ENCODE measurements around the gene AGBL4. TPM values are rescaled to one million over a fixed set of nuclear protein-coding genes. Genes with fewer than 3 reads are reported as not detected.

AGBL4 gene
- total RNA-seq, 6 experiments from 2014 or later, result 0.06 to 1.8 (median 0.93) TPM

- no peak overlapping the region for H3K27ac ChIP-seq
- no peaks in the 10 kb centered on the region for H3K27me3 ChIP-seq
- intact Hi-C loops (cut with DNase I), result no loop called here
- WGBS (ENCODE audit: insufficient coverage, low coverage, low lambda C conversion rate, missing lambda C conversion rate), result 73% methylated on average over 2 of the region's 2 CpGs
- peaks cover 0 to 5% (median 0%) of the 10 kb centered on the region in 4 donors for H3K4me1 ChIP-seq
- no peak overlapping the region for H3K4me3 ChIP-seq
- TF ChIP-seq CTCF (IDR thresholded peaks at IDR 0.05) (no peak), POLR2A (IDR thresholded peaks at IDR 0.05) (no peak)
- no peaks in the 10 kb centered on the region for H3K36me3 ChIP-seq
- no peak for DNase-seq
- no peak for ATAC-seq
- H3K9me3 ChIP-seq, result no peaks in the 10 kb centered on the region
These were observed 1251.5 kb downstream of the AGBL4 start for GRCh38 chr1:48772211-48772610.

- no peak overlapping the region for H3K4me3 ChIP-seq
- TF ChIP-seq POLR2A (IDR thresholded peaks at IDR 0.05), result no peak
- TF ChIP-seq CTCF (IDR thresholded peaks at IDR 0.05), result no peak
- 72% methylated on average over 2 of the region's 2 CpGs for WGBS (ENCODE audit: insufficient coverage, low coverage, low lambda C conversion rate, missing lambda C conversion rate)
- peaks cover 0 to under 1% (median 0%) of the 10 kb centered on the region in 4 donors for H3K4me1 ChIP-seq
- intact Hi-C loops (cut with DNase I), result no loop called here
- ATAC-seq (no peak), DNase-seq (no peak)
- H3K27me3 ChIP-seq, result no peaks in the 10 kb centered on the region
- H3K36me3 ChIP-seq, result no peaks in the 10 kb centered on the region
- no peaks in the 10 kb centered on the region for H3K9me3 ChIP-seq
- H3K27ac ChIP-seq, result no peak overlapping the region
These were observed 1252.2 kb downstream of the AGBL4 start for GRCh38 chr1:48771561-48771960.

DNA sequence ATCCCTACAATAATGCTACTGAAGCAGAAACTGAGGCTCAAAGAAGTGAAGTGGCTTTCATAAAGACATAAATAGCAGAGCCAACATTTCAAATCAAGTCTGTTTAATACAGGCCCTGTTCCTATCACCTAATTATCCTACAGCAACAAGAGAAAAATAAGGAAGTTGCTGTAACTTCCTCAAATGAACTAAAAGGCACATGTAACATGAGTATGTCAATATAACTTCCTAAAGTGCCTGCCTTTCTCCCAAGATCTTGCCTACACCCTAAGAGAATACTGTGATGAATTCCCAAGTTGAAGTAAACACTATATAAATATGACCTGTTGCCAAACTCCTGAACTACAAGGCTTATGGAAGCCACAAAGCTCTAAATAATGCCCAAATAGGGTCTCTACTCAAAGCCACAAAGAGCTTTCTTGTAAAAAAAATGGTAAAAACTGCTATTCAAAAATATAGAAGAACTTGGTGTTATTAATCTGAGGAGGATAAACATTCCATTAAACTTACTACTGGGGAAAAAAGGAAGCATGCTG, 1255.7 kb downstream of the AGBL4 start:
- DNase-seq, result no peak
- no peak overlapping the region for H3K4me3 ChIP-seq
- H3K36me3 ChIP-seq, result no peaks in the 10 kb centered on the region
- intact Hi-C loops (cut with DNase I), result no loop called here
- H3K27ac ChIP-seq, result no peak overlapping the region
- TF ChIP-seq CTCF (IDR thresholded peaks at IDR 0.05) (no peak), POLR2A (IDR thresholded peaks at IDR 0.05) (no peak)
- ATAC-seq, result no peak
- H3K4me1 ChIP-seq, result no peaks in the 10 kb centered on the region
- H3K27me3 ChIP-seq, result no peaks in the 10 kb centered on the region
- H3K9me3 ChIP-seq, result no peaks in the 10 kb centered on the region

GRCh38 chr1:48765335-48765734, 1258.4 kb downstream of the AGBL4 start:
- DNase-seq (no peak), ATAC-seq (no peak)
- 92% methylated on average over 1 of the region's 1 CpG for WGBS (ENCODE audit: insufficient coverage, low coverage, low lambda C conversion rate, missing lambda C conversion rate)
- TF ChIP-seq CTCF (IDR thresholded peaks at IDR 0.05), result no peak
- TF ChIP-seq POLR2A (IDR thresholded peaks at IDR 0.05), result no peak
- H3K27me3 ChIP-seq, result no peaks in the 10 kb centered on the region
- no peak overlapping the region for H3K27ac ChIP-seq
- no peaks in the 10 kb centered on the region for H3K9me3 ChIP-seq
- no peaks in the 10 kb centered on the region for H3K36me3 ChIP-seq
- no peaks in the 10 kb centered on the region for H3K4me1 ChIP-seq
- H3K4me3 ChIP-seq, result no peak overlapping the region
- intact Hi-C loops (cut with DNase I), result no loop called here

- Histone ChIP-seq H3K4me3 (no peak overlapping the region), H3K9me3 (no peaks in the 10 kb centered on the region), H3K36me3 (no peaks in the 10 kb centered on the region), H3K27me3 (no peaks in the 10 kb centered on the region), H3K27ac (no peak overlapping the region), H3K4me1 (no peaks in the 10 kb centered on the region)
- 81% methylated on average over 7 of the region's 7 CpGs for WGBS (ENCODE audit: insufficient coverage, low coverage, low lambda C conversion rate, missing lambda C conversion rate)
- intact Hi-C loops (cut with DNase I), result no loop called here
- TF ChIP-seq CTCF (IDR thresholded peaks at IDR 0.05) (no peak), POLR2A (IDR thresholded peaks at IDR 0.05) (no peak)
- DNase-seq (no peak), ATAC-seq (no peak)
These were observed 1261.8 kb downstream of the AGBL4 start for GRCh38 chr1:48761986-48762385.
